Measurements from ENCODE around the gene HELZ2. TPM values are rescaled to one million over a fixed set of nuclear protein-coding genes. Genes with fewer than 3 reads are reported as not detected.

The HELZ2 gene
- total and polyA plus RNA-seq, 2 of the 4 experiments (the other 2 are of a cell fraction): 4.7 to 10.6 TPM

- intact Hi-C loops (cut with micrococcal nuclease) (no loop called here), in situ Hi-C loops (cut with MboI; ENCODE audit: low sequenced_read_pairs) (no loop called here), dilution Hi-C loops (cut with HindIII; ENCODE audit: low sequenced_read_pairs, unreplicated experiment) (no loop called here)
- Histone ChIP-seq H4K20me1 (ENCODE audit: insufficient read depth, low read length) (no peaks in the 10 kb centered on the region), H3K18ac (ENCODE audit: low read depth, low read length) (no peak overlapping the region), H3K36me3 (ENCODE audit: control insufficient read depth, insufficient read depth, low read length) (no peaks in the 10 kb centered on the region), H3K79me1 (ENCODE audit: low read depth in 1 of 2, low read length in 2 of 2) (no peaks in the 10 kb centered on the region), H3K9ac (ENCODE audit: low read depth, low read length) (no peak overlapping the region), H2BK15ac (ENCODE audit: low read depth, low read length) (no peak overlapping the region), H3K27me3 (ENCODE audit: control insufficient read depth, insufficient read depth, low read length) (peaks cover 33% of the 10 kb centered on the region), H4K91ac (ENCODE audit: insufficient read depth, low read depth, low read length) (no peak overlapping the region), H2BK20ac (ENCODE audit: low read depth, low read length) (no peak overlapping the region), H2AFZ (replicated peaks; ENCODE audit: low read length, poor library complexity) (peak overlapping the region; percentile 11), H3K4me3 (ENCODE audit: insufficient read depth, low read depth, low read length) (no peak overlapping the region), H3K4me2 (ENCODE audit: low read depth, low read length) (no peak overlapping the region), H3K4me1 (ENCODE audit: control insufficient read depth, insufficient read depth, low read length) (peaks cover 3% of the 10 kb centered on the region; the same call in 1 of the 2 replicates), H2AK5ac (ENCODE audit: low read depth, low read length) (no peak overlapping the region), H2BK5ac (ENCODE audit: low read depth, low read length, poor library complexity, severe bottlenecking) (no peak overlapping the region), H4K5ac (ENCODE audit: low read depth, low read length) (no peak overlapping the region), H3K27ac (ENCODE audit: insufficient read depth, low read length) (no peak overlapping the region), H3K56ac (ENCODE audit: extremely low read depth, insufficient read depth, low read length) (no peak overlapping the region), H3K4ac (ENCODE audit: low read depth, low read length) (no peak overlapping the region), H3K14ac (replicated peaks; ENCODE audit: low read depth, low read length) (no peak overlapping the region), H3K9me1 (ENCODE audit: insufficient read depth, low read length) (no peaks in the 10 kb centered on the region), H3K23ac (ENCODE audit: low read depth, low read length) (no peak overlapping the region), H2BK120ac (ENCODE audit: low read depth, low read length) (no peak overlapping the region), H2AK9ac (replicated peaks; ENCODE audit: low read depth, low read length, poor library complexity) (no peak overlapping the region), H3K9me3 (ENCODE audit: control insufficient read depth, insufficient read depth, low read length) (no peaks in the 10 kb centered on the region), H4K8ac (ENCODE audit: low read depth in 2 of 2, low read length in 2 of 2) (no peak overlapping the region)
- POLR2A ChIA-PET (ENCODE audit: unreplicated experiment): no interaction called here
- WGBS, 2 experiments (ENCODE audit: extremely low coverage in 2 of 2, insufficient read length in 1 of 2): 76 to 100% methylated on average over 3 to 6 of the region's 6 CpGs
- no peak for TF ChIP-seq RAD21 (IDR thresholded peaks at IDR 0.05; ENCODE audit: low read length)
- TF ChIP-seq BHLHE40 (IDR thresholded peaks at IDR 0.05; ENCODE audit: low read depth, low read length): no peak
- TF ChIP-seq SMC3 (IDR thresholded peaks at IDR 0.05; ENCODE audit: low read depth, low read length): no peak
- no peak for TF ChIP-seq MAZ (IDR thresholded peaks at IDR 0.05; ENCODE audit: borderline replicate concordance, low read depth, low read length)
- TF ChIP-seq ELK1 (IDR thresholded peaks at IDR 0.05; ENCODE audit: borderline replicate concordance, low read depth, low read length): no peak
- TF ChIP-seq CTCF (conservative IDR thresholded peaks at IDR 0.05; ENCODE audit: low read depth, low read length): no peak
- no peak for TF ChIP-seq MXI1 (IDR thresholded peaks at IDR 0.05; ENCODE audit: borderline replicate concordance, low read depth, low read length)
- TF ChIP-seq POLR2A (IDR thresholded peaks at IDR 0.05; ENCODE audit: low read depth, low read length): no peak
- no peak for TF ChIP-seq RFX5 (IDR thresholded peaks at IDR 0.05; ENCODE audit: low read depth, low read length)
- DNase-seq: no peak
- CTCF ChIA-PET: no interaction called here
- BruUV-seq (replicated peaks): no TSS peak
- no peak for ATAC-seq (ENCODE audit: low read depth)
Observed at GRCh38 chr20:63543733-63544132, 30.3 kb downstream of the HELZ2 start.
